Lower leg skin (tissue), 4 donors: ENCODE measurements around the gene CCNI. TPM values are rescaled to one million over a fixed set of nuclear protein-coding genes. Genes with fewer than 3 reads are reported as not detected.
"Not testable (repeated sequence)": the region's sequence is repeated elsewhere in the genome, so short reads cannot be mapped to it uniquely, and the experiment has no call there.

Experiments used
- DNase-seq, 2 donors: peaks; one replicate each; pipeline ENCODE4 v3.0.0-alpha.2; 2019; ENCODE audit warnings: low spot score in 2 of 2
- H3K4me3 ChIP-seq: fragments of 200-600 bp; sonication (generic); 2 replicates; pipeline ENCODE4 v1.5.1; 2017; ENCODE audit warnings: mild to moderate bottlenecking, low read depth; ENCODE audit not compliant: poor library complexity, severe bottlenecking
- POLR2A ChIP-seq, 2 donors: fragments of 450-650 bp; IDR thresholded peaks; one replicate each; pipeline ENCODE4 v1.6.1; 2016 to 2017; ENCODE audit warnings: antibody characterized with exemption in 2 of 2, mild to moderate bottlenecking in 1 of 2, moderate library complexity in 1 of 2
- WGBS, 2 donors: methylation state at CpG; one replicate each; pipeline ENCODE4 v1.1.5; 2018; 5-methylcytosine and 5-hydroxymethylcytosine counted together
- intact Hi-C: fragments of 100-400 bp; cut with DNase I; formaldehyde crosslinking; loops from one replicate; pipeline ENCODE4 v1.15.0; 2023; ENCODE audit warnings: low total_unique reads
- total RNA-seq, 4 donors: library from RNA; depleted of rRNA; stranded (reverse); fragments of >200 nt; gene quantifications; one replicate each; pipeline ENCODE4 v1.1.0, GENCODE V29; 2016
- TF ChIP-seq, protein P1 (sequence below), 3 donors: fragments of 450-650 bp; IDR thresholded peaks; one replicate each; pipeline ENCODE4 v1.5.1; 2016; ENCODE audit warnings: antibody characterized with exemption in 3 of 3, mild to moderate bottlenecking in 3 of 3, moderate library complexity in 2 of 3

The CCNI gene
- total RNA-seq, 4 donors from 2014 or later = 155 to 208 (median 178) TPM

DNA sequence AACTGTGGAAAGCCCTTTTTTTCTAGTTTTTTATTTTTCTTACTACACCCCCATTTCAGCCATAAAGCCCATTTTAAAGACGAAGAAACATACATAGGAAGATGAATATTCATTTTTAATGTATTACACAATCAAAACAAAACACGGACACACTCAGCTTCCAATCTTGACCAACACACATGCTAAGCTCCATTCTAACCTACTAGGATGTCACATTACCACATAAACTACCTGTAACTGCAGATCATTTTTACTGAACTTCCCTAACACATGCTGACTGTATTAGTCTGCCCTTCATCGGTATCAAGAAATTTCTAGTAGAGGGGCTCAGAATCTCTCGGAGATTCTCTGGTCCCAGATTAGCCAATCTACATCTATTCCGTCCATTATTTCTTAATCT lies 1.8 kb downstream of the CCNI start:
- no peak overlapping the region for H3K4me3 ChIP-seq
- intact Hi-C loops = no loop called here
- DNase-seq = no peak
- TF ChIP-seq, protein P1, sequence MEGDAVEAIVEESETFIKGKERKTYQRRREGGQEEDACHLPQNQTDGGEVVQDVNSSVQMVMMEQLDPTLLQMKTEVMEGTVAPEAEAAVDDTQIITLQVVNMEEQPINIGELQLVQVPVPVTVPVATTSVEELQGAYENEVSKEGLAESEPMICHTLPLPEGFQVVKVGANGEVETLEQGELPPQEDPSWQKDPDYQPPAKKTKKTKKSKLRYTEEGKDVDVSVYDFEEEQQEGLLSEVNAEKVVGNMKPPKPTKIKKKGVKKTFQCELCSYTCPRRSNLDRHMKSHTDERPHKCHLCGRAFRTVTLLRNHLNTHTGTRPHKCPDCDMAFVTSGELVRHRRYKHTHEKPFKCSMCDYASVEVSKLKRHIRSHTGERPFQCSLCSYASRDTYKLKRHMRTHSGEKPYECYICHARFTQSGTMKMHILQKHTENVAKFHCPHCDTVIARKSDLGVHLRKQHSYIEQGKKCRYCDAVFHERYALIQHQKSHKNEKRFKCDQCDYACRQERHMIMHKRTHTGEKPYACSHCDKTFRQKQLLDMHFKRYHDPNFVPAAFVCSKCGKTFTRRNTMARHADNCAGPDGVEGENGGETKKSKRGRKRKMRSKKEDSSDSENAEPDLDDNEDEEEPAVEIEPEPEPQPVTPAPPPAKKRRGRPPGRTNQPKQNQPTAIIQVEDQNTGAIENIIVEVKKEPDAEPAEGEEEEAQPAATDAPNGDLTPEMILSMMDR (IDR thresholded peaks at IDR 0.05) = no peak
- no peak for TF ChIP-seq POLR2A (IDR thresholded peaks at IDR 0.05)
- 1 to 4% methylated on average over 5 of the region's 5 CpGs for WGBS, 2 donors

DNA sequence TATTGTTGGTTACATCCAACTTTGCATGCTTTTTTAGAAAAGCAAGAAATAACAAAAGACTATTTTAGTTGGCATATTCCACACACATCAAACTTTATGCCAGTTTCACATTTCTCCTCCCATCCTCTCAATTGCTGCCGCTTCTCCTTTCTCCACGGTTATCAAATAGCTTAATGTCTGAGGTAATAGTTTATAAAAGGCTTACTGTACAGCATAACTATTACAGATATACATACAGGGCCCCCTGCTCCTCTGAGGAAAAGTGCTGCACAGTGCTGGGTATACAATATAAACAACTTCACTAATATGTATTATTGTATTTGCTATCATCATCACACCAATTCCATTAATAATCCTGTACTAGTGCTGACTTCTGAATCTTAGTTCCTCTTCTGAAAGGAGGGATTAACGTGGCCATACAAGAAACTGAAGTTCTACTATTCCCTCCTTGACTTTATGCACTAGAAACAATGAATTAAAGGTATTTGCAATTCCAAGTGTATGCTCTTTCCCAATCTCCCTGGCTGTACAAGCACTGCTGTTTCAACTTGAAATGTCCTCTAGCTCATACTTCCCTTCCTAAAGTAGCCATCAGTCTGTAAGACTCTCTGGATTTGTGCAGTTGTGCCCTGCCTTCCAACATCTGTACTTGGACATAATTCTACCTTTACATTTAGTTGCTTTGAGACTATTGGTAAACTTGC lies 2.5 kb downstream of the CCNI start:
- intact Hi-C loops = no loop called here
- TF ChIP-seq POLR2A (IDR thresholded peaks at IDR 0.05) = no peak
- TF ChIP-seq, protein P1 (IDR thresholded peaks at IDR 0.05) = no peak
- no peak overlapping the region for H3K4me3 ChIP-seq
- 1 to 2% methylated on average over 3 of the region's 3 CpGs for WGBS, 2 donors
- DNase-seq = no peak

DNA sequence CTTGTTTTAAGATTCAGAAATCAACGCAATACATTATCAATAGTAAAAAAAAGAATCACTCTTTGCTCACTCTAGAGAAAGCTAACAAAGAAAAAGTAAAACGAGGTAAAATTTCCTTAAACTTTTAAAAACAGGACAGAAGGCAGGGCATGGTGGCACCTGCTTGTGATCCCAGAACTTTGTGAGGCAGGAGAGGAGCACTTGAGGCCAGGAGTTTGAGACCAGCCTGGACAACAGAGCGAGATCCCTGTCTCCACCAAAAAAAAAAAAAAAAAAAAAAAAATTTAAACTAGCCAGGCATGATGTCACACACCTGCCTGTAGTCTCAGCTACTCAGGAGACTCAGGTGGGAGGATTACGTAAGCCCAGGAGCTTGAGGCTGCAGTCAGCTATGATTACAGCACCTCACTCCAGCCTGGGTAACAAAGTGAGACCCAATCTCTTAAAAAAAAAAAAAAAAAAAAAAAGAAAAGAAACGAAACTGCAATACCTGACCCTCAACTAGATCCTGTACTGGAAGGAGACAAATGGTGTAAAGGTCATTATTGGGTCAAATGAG lies 3.5 kb downstream of the CCNI start:
- intact Hi-C loops = no loop called here
- TF ChIP-seq, protein P1 (IDR thresholded peaks at IDR 0.05) = no peak
- no peak for TF ChIP-seq POLR2A (IDR thresholded peaks at IDR 0.05)

DNA sequence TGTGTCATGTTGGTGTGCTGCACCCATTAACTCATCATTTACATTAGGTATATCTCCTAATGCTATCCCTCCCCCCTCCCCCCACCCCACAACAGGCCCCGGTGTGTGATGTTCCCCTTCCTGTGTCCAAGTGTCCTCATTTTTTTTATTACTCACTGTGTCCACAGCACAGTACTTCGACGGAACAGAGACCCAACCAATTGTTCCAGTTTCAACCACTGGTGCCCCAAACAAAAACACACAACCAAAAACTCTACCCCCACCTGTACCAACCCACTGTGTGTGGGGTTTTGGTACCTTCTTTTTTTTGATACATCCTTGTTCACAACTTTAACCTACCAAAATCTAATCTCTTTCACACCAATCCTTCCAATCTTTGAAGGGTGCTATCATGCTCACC lies 6.3 kb downstream of the CCNI start:
- intact Hi-C loops, H3K4me3 ChIP-seq, DNase-seq: not testable (repeated sequence)
- 64 to 74% methylated on average over 3 of the region's 3 CpGs for WGBS, 2 donors

More for the DNA sequence above, 3.5 kb downstream of the CCNI start:
- WGBS, 2 donors = 52 to 62% methylated on average over 5 of the region's 5 CpGs
- H3K4me3 ChIP-seq = no peak overlapping the region
- DNase-seq = no peak

DNA sequence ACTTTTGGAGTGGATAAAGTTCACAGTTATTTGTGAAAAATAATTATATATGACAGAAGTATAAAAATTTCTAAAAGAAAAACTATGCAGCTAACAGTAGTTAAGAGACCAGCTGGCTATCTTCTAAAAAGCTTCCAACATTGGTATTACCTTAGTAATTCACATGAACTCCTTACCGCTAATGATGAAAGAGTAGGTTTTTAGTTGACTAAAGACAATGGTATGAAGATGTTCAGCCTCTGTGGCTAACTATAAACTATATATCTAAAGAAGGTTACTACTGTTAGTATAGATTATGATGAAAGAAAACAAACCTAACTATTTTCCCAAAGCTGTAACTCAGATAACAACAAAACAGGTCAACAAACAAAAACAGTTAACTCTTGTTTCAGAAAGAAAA lies 10.4 kb downstream of the CCNI start:
- TF ChIP-seq, protein P1 (IDR thresholded peaks at IDR 0.05) = no peak
- TF ChIP-seq POLR2A (IDR thresholded peaks at IDR 0.05) = no peak
- no peak overlapping the region for H3K4me3 ChIP-seq
- no peak for DNase-seq
- intact Hi-C loops = no loop called here
- 85 to 92% methylated on average over 1 of the region's 1 CpG for WGBS, 2 donors

DNA sequence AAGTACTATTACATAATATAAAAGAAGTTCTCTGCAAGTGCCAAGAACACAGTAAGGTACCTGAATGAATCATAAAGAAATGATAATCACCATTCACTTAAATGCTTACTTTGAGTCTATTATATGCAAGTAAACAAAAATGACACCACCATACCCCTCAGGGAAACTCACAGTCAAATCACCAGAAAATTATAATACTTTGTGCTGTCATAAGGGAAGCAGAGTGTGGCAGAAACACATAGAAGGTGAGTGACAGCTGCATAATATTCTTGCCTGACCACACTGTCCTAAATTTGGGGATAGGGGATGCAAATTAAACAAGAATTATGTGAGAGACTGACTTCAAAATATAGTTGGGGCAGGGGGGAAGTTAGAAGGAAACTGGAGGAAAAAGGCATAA lies 12.9 kb downstream of the CCNI start:
- TF ChIP-seq, protein P1 (IDR thresholded peaks at IDR 0.05) = no peak
- no peak for TF ChIP-seq POLR2A (IDR thresholded peaks at IDR 0.05)
- no peak for DNase-seq
- H3K4me3 ChIP-seq = no peak overlapping the region
- intact Hi-C loops = no loop called here
